ENCODE measurements around the gene THUMPD3.

The THUMPD3 gene

DNA sequence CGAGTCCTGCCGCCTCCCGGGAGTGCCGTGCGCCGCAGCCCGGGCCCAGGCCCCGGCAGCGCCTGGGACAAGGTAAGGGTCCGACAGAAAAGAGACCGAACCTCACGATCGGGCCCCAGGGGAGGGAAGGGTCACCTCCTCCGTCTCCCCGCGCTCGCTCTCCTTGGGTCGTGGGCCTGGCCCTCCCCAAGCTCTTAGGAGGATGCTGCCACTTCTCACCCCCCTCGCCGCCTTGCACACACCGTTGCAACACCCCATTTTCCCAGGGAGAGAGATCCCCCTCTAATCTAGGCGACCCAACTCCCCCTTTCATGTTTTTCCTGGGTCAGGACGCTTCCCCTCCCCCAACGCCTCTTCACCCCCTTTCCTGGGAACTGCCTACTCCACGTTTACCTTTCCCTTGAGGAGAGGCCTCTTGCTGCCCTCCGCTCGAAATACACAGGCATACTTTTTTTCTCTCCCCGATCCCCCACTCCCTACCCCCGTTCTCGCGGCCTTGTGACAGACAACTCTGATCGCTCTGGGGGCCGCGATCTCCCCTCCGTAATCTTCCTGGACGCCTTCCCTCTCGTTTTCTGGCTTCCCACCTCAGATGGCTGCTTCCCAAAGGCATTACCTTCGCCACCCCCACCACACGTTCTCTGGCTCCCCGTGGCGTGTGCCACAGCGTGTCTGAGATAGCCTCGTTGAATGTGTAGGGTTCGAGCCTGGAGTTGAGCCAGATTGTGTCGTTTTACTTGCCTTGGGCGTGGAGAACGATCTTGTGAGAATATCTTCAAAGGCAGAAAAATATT lies 35.2 kb downstream of the THUMPD3 start:
- DNase-seq: peak; percentile 55

DNA sequence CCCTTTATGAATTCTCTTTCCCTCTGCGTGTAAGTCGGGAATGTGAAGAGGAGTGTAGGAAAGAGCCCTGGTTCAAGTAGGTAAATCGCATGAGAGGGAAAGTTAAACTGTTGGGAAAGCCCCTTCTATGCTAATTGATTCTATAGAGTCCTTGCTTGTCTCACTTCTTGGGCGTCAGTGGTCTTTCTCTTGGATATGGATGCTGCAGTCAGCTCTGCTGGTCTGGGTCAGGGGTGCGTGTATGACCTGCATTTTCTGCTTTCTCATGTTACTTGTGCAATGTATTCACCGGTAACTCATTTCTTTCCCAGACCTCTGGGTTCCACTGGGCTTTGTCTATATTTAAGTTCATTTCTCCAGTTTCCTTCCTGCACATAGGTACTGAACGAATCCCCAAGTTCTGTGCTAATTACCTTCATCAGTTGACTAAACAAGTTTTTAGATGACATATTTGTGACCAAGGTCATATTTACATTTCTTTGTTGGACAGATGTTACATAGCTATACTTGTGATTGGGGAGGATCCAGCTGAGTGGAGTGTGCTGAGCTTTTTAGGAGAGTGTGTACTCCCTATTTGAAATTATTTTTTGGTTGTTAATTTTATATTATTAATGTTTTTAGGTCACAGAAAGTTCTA lies 36.0 kb downstream of the THUMPD3 start:
- DNase-seq: peak; percentile 42

DNA sequence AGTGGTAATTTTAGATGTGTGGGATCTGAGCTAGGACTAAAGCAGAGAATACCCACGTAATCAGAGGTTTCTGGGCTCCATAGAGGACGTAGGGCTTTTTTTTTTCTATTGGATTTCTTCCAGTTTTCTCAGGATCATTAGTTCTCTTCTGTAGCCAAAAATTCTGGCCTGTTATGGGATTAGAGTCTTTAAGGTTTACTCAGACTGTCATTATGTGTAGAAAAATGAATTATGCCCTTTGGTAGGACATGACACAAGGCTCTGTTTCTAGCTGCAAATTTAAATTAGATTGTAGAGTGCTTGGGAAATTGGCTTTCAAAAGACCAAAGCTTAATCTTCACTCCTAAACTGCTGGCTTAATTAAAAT lies 36.5 kb downstream of the THUMPD3 start:
- no peak for DNase-seq

DNA sequence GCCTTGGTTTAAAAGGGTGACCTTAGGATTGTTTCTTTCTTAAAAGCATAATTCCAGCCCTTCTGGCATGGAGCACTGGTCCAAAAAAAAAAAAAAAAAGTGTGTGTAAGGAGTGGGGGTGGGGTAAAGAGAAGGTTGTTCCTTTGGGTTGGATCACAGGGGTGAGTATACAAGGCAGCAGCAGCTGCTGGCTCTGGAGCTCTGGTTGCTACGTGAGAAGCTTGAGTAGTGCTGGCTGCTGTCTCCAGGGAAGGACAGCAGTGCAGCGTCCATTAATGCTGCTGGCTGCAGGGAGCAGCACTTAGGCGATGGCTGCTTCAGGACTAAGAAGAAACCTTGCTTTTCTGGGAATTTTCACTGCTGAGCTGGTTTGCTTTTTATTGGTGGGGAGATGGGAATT lies 36.9 kb downstream of the THUMPD3 start:
- peak; percentile 93 for DNase-seq

DNA sequence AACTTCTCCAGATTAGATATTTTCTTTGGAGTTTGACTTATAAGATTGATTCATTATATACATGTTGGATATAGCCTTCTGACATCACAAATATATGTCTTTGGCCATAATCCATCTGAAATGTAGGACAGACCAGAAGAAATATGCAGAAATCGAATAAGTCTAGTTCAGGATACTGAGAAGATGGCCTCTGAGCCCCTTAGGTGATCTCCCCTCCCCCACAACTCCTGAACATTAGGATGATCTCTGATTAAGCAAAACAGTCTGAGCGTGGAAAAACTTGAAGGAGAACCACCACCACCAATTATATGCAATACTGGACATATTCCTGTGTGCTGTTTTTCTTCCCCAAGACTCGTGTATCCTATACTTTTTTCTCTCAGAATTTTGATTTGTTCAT lies 37.8 kb downstream of the THUMPD3 start:
- no peak for DNase-seq

DNA sequence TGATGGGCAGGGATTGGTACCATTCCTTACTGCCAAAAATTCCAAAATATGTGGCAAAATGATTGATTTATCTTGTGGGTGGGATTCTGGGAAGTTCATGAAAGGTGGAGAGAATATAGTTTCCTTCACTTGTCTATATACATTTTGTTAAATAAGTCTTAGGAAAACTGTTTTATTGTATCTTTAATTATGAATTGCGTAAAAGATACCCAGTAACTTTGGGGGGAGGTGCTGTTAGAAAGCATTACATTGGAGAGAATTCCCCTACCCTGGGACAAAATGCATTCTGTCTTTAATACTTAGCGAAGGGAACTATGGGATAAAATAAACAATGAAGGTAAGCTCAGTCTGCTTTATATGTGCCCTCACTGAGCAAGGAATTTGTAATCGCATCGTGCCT lies 39.1 kb downstream of the THUMPD3 start:
- DNase-seq: no peak

DNA sequence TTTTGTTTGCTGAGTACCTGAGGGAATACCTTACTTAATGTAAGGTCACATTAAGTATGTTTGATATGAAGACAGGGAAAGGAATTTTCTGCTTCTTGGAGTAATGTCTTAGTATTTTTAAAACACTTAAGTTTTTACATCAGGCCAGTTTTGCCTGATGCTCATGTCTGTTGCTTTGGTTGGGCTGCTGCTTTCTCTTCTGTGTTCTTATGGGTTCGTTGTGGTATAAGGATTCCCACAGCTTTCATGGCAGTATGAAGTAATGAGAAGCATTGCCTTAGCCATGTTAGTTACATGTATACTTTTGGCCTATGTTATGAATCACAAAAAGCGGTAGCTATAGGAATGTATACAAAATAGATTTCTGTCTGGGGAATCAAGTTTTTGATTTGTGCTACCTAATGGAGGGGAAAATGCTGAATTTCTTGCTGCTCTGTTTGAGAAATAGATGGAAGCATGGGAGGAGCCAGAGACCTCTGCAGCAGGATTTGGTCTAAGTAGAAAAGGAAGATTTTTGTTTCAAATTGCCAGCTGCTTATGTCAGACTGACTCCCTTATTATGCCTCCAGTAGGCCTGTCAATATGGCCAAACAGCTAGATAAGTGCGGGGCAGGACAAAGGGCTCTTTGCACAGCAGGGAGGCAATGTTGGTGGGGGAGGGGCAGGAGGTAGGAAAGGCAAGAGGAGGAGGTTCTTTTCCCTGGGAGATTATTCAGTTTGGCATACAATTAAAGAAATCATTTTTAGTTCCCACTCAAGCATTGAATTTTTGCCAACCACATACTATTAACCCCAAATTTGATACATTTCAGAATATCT lies 39.8 kb downstream of the THUMPD3 start:
- DNase-seq: peak; percentile 41

DNA sequence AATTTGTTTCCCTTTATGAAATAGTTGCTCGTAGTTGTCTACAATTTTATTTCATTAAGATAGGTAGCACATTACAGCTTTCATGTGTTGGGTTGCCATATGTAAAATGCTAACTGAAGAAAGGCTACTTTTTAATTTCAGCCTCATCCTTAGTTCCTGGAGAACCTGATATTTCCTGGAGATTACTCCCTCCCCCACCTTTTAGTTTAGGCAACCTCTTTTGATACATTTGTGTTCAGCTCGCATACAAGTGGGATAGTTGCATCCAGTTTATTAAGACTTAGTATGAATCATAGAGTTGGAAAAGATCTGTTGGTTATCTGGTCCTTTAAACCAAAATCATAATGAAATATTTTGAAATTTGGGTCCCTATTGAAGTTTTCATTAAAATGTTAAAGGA lies 40.6 kb downstream of the THUMPD3 start:
- DNase-seq: no peak

DNA sequence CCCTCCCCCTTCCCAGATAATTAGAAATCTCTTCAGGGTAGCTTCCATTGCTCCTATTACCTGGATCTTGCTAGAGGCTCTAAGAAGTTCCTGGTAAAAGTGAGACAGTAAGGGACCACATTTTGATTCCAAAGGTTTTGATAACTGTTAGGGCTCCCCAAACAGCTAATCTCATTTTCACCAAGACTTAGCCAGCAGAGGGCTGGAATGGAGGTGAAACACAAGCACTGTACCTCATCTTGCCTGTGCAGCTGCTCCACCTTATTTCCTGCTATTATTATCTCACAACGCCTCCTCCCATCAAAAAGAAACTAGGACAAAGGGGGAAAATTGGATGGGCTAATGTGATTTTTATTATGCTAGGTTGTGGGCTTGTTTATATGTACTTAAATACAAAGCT lies 41.8 kb downstream of the THUMPD3 start:
- no peak for DNase-seq

DNA sequence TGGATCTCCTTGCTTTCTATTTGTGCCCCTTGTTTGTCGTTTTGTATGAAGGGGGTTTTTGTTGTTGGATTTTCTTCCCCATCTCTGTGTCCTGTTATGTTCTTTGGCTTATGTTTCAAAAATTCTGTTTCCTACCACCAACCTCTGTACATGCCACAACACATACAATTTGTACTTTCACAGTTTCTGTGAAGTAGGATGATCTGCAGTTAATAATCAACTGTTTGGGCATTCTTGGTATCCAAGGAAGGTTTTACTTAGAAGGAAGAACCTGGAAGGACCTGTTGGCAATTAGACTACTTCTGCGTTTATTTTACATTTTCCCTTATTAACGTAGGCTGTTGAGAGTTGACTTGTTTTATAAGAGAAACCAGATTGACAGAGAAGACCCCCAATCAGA lies 42.9 kb downstream of the THUMPD3 start:
- no peak for DNase-seq

DNA sequence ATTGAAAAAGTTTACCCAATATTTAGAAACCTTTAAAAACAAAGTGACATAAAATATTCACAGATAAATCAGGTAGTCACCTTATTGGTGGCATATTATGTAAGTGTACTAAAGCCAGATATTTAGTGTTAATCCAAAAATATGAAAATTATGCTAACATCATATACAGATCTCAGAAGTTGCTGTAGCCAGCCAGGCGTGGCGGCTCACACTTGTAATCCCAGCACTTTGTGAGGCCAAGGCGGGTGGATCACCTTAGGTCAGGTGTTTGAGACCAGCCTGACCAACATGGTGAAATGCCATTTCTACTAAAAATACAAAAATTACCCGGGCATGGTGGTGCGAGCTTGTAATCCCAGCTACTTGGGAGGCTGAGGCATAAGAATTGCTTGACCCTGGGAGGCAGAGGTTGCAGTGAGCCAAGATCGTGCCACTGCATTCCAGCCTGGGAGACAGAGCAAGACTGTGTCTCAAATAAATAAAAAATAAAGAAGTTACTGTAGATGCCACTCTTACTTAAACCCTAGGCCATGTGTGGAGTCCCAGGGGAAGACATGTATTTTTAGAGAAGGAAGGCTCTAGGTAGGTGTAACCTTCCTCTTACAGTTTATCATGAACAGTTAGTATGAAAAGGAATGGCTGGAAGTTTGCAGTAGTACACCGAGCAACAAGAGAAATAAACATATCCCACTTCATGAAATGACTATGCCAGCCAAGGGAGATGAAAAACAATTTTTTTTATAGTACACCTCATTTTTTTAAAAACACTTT lies 44.2 kb downstream of the THUMPD3 start:
- DNase-seq: no peak

DNA sequence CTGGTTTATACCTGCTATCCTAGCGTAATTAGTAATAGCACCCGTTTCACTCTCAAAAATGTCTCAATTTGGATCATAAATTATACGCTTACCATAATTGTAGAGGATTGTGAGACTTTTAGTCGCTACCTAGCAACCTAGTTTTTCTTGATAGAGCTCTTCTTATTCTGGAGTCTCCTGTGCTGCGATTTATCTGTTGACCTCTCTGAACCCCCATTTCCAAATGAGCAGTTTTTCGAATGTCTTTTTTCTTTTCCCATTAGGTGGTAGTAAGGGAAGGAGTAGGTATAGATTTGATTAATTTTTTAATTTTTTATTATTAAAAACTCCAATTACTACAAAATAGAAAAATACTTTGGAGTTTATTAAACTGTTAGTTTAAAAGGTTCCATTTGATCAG lies 45.2 kb downstream of the THUMPD3 start:
- no peak for DNase-seq

DNA sequence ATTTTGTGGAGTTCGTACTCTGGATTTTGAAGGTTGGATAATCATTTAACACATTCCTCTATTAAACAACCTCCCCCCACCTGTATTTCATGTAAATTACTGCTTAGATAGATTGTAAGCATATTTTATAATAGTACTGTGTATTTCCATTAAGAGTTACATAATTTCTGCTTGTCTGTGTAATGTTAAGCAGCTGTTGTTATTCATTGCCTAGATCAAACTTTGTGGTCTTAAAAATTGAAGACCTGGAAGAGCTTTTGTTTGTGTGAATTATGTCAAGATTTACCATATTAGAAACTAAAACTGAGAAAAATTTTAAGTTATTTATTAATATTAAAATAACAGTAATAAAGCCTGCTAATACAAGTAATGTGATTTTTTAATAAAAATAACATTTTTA lies 45.7 kb downstream of the THUMPD3 start:
- DNase-seq: no peak

DNA sequence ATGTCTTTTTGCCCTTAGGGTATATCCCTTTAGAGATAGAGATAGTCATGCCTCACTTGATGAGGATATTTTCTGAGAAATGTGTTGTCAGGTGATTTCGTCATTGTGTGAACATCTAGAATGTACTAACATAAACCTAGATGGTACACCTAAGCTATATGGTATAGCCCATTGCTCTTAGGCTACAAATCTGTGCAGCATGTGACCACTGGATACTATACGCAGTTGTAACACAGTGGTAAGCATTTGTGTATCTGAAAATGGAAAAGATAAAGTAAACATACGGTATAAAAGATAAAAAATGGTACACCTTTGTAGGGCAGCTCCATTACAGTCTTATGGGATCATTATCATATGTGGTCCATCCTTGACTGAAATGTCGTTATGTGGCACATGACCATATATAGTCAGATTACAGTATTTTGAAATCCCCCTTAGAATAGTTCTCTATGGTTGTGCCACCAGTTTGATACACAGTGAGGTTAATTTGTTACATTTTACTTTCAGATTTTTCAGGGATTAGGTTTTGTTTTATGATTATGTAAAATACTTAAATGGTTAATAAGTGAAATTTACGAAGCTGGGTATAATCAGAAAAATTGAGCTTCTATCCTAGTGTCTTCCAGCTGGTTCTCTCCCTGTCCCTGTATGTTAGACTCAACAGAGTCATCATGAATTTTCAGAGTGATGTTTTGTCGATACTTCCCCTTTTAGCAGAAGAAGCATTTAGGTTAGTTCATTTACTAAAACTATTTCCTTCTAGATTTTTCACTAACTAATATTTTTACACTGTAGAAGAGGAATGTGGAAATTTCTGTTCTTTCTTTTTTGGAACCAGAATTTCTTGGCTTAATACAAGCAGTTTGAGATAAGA lies 47.4 kb downstream of the THUMPD3 start:
- no peak for DNase-seq

DNA sequence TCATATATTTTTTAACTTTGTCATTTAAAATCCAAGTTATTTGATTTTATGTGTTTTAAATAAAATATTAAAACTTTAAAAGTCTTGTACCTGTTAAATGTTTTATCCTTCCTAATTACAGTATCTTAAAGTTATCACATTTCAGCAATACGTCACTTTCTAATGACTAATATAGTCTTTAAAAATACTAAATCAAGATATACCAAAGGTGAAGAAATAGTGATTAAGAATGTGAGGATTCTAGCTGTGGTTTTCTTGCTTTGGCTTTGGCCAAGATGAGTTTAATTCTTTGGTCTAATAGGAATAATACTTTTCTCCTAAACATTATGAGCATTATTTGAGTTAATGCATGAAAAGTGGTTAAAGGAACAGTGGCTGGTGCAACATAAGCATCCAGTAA lies 48.4 kb downstream of the THUMPD3 start:
- DNase-seq: no peak

DNA sequence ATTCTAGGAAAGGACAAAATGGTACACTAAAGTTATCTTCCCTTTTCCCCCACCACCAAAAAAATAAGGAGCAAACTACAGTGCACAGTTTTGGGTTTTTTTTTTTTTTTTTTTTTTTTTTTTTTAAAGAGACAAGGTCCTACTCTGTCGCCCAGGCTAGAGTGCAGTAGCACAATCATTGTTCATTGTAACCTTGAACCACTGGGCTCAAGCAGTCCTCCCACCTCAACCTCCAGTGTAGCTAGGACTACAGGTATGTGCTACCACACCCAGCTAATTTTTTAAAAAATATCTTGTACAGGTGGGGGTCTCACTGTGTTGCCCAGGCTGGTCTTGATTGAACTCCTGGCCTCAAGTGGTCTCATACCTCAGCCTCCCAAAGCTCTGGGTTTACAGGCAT lies 49.4 kb downstream of the THUMPD3 start:
- no peak for DNase-seq

DNA sequence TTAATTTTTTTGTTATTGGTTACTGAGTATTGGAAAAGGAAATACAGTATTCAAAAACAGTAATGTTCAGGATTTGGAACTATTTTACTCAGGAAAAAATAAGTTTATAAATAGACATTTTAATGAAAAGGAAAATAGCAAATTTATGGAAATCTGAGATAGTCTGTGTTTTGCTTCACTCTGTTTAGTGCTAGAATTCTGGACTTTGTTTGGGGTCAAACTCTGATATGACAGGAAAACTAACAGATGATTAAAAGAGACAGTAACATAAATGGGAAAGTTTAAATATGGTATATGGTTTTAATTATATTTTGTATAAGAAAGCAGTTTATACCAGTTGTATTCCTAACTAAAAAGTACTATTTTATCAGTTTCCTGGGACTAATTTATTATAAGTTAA lies 52.0 kb downstream of the THUMPD3 start:
- no peak for DNase-seq

DNA sequence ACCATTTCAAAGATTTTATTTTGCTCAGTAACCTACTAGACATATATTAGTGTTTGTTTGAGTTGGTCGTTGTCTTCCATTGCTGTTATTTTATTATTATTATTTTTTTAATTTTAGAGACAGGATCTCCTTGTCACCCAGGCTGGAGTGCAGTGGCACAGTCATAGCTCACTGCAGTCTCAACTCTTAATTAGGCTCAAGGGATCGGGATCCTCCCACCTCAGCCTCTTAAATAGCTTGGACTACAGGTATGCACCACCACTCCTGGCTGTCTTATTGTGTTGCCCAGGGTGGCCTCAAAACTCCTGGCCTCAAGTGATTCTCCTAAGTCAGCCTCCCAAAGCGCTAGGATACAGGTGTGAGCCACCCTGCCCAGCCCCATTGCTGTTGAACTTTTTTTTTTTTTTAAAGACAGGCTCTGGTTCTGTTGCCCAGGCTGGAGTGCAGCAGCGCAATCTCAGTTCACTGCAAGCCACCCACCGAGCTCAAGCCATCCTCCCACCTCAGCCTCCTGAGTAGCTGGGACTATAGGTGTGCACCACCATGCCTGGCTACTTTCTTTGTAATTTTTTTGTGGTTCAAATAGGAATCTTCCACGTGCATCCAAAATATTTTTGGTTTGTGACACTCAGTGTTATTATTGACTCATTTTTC lies 52.8 kb downstream of the THUMPD3 start:
- DNase-seq: no peak

DNA sequence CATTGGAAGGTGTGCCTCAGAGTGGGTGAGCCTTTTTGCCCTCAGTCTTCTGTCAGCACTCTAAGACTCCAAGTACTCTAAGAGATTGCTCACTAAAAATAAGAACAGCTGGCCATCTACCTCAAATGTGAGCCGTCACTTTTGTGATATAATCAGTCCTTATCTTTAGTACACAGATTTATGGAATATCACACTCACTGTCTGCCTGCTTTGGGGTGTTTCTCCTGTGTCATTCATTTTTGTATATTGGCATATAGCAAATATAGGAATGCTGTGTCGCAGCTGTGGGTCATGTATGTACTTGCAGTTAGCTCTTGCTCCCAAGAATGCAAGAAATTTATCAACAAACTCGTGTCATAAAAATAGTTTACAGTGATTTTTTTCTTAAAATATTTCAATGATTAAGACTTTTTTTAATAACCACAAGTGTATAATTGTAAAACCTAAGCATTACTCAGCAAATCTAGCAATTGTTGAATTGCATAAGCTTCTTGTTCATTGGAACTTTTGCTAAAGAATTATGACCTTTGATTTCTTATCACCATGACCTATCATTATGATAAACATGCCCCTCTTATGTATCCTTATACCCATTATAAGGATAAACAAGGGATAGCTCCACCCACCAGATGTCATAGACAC lies 53.4 kb downstream of the THUMPD3 start:
- peak; percentile 33 for DNase-seq

DNA sequence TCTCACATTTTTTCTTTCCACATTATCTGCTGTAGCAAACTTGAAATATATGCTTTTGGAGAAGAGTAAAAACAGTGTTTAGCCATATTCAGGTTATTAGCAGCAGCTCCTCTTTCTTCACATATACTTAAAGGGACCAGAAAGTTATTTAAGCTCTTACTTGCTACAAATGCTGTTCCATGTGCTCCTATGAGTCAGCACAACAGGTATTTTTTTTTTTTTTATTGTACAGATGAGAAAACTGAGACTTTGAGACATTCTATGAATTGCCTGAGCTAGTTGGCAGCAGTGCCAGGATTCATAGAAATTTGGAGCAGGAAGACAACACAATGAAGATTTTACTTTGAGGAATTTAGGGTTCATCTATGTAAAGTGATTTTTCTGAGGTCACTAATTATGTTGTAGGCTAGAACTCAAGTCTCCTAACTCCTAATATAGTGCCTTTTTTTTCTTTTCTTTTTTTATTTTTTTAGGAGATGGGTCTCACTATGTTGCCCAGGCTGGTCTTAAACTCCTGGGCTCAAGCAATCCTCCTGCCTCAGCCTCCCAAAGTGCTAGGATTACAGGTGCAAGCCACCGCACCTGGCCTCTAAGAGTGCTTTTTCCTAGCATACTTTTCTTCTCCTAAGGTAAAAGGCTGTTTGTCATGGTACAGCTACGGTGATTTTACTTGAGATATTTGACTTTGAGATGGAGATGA lies 58.1 kb downstream of the THUMPD3 start:
- peak; percentile 41 for DNase-seq
